22Rv1 (cell line): ENCODE results near the gene MPHOSPH6.

Source experiments
- CTCF ChIP-seq: fragments of 450-650 bp; IDR thresholded peaks from 2 replicates; pipeline ENCODE4 v1.5.1; 2017; ENCODE audit warnings: mild to moderate bottlenecking
- ZFX ChIP-seq: fragments of 450-650 bp; IDR thresholded peaks from 2 replicates; pipeline ENCODE4 v1.6.1; 2017; ENCODE audit warnings: antibody characterized with exemption, borderline replicate concordance

- TF ChIP-seq CTCF (no peak), ZFX (no peak)
These were observed 35.2 kb downstream of the MPHOSPH6 start for GRCh38 chr16:82134846-82135245.
